Gastrocnemius medialis (tissue), 4 donors: ENCODE data around the gene MYO1D.

Source experiments
- CTCF ChIP-seq, 5 experiments: fragments of 450-650 bp in 3 of 5; fragments of 200-600 bp in 2 of 5; sonication (generic) in 2 of 5; IDR thresholded peaks in 4 of 5; conservative IDR thresholded peaks in 1 of 5; 1 replicate in 4 of 5; 2 replicates in 1 of 5; pipeline ENCODE4 v1.5.1; 2016 to 2019; ENCODE audit warnings: antibody characterized with exemption in 5 of 5, mild to moderate bottlenecking in 3 of 5, moderate library complexity in 3 of 5
- POLR2A ChIP-seq, 2 donors: fragments of 450-650 bp; IDR thresholded peaks; one replicate each; pipeline ENCODE4 v1.6.1; 2017; ENCODE audit warnings: antibody characterized with exemption in 2 of 2, mild to moderate bottlenecking in 2 of 2, moderate library complexity in 2 of 2

GRCh38 chr17:32719689-32720088 lies 157.2 kb downstream of the MYO1D start:
- TF ChIP-seq CTCF (IDR thresholded peaks at IDR 0.05 in 4 of 5, conservative IDR thresholded peaks at IDR 0.05 in 1 of 5) (no peak), POLR2A (IDR thresholded peaks at IDR 0.05) (no peak)
